SK-N-MC (cell line): ENCODE data around the gene PARD6B.

Source experiments
- EZH2 ChIP-seq: fragments of 200-600 bp; sonication (generic); IDR thresholded peaks from one replicate; pipeline ENCODE4 v1.6.1; 2017; ENCODE audit warnings: antibody characterized with exemption
- POLR2AphosphoS5 ChIP-seq: IDR thresholded peaks from 2 replicates; pipeline ENCODE4 v1.6.1; 2012; ENCODE audit warnings: mild to moderate bottlenecking, low read depth, low read length, borderline replicate concordance

DNA sequence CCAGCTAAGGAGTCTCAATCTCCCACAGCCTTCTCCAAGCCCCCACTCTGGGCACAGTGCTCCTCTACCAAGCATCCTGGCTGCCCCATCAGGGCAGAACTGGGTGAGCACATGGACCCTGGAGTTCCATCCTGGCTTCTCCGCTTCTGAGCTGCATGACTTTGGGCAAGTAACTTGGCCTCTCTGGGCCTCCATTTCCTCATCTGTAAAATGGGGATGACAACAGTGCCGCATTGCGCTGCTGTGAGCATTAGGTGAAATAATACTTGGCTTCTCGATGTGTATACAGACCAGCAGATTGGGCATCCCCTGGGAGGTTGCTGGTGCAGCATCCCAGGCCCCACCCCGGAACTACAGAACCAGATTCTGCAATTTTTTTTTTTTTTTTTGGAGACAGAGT lies 31.7 kb upstream of the PARD6B start:
- no peak for TF ChIP-seq POLR2AphosphoS5
- no peak for TF ChIP-seq EZH2
